Right cardiac atrium (tissue), 5 donors: ENCODE results near the gene MSL3B.
A peak's percentile ranks its signal among the peaks of the same experiment; 100 is the strongest.
"Not testable (repeated sequence)": the region's sequence is repeated elsewhere in the genome, so short reads cannot be mapped to it uniquely, and the experiment has no call there.

Source experiments
- ATAC-seq, 2 donors: fragments of 200-7000 bp; cut with Tn5 transposase; one replicate each; pipeline versions ENCODE4 v1.8.0 to v1.9.1; 2020; ENCODE audit warnings: moderate library complexity in 2 of 2, mild to moderate bottlenecking in 1 of 2
- DNase-seq, 3 donors: peaks; one replicate each; pipeline ENCODE4 v3.0.0-alpha.2; 2020
- H3K27ac ChIP-seq: one replicate; pipeline ENCODE4 v1.5.1; 2013; ENCODE audit warnings: mild to moderate bottlenecking, low read length, control low read depth, moderate library complexity
- H3K27me3 ChIP-seq: one replicate; pipeline ENCODE4 v1.6.1; 2013; ENCODE audit not compliant: control insufficient read depth, insufficient read depth
- H3K4me1 ChIP-seq: one replicate; pipeline ENCODE4 v1.6.1; 2013; ENCODE audit warnings: low read length; ENCODE audit not compliant: control insufficient read depth, insufficient read depth
- H3K4me3 ChIP-seq: one replicate; pipeline ENCODE4 v1.5.1; 2013; ENCODE audit warnings: low read length, control low read depth
- H3K9me3 ChIP-seq: one replicate; pipeline ENCODE4 v1.6.1; 2013; ENCODE audit warnings: low read length; ENCODE audit not compliant: control insufficient read depth
- WGBS: extraction: QIAGEN DNeasy Blood & Tissue Kit; methylation state at CpG from one replicate; pipeline ENCODE4 v1.1.7; 2013; 5-methylcytosine and 5-hydroxymethylcytosine counted together
- intact Hi-C, 4 donors: fragments of 100-400 bp; cut with DNase I; formaldehyde crosslinking; loops; one replicate each; pipeline versions ENCODE4 v1.11.0 to v1.14.0; 2022 to 2023
- donor health status: healthy with polysubstance abuse.
- donor health status: DM: no; HTN: yes; CAD: no.
- donor health status: DM: no; HTN: no; CAD: no.
- donor health status: DM: no; HTN: yes; CAD: no; lungs with severe emphysema.
- donor health status: DM: yes; HTN: yes; CAD: no.

Gene MSL3B

GRCh38 chr2:233867993-233868532, at the start of gene MSL3B:
Gene MSL3B (minus strand): TSS chr2:233868386.
- H3K4me3 ChIP-seq: peak within 1 kb of the TSS; percentile 27
- no peaks in the 10 kb centered on the region for H3K4me1 ChIP-seq
- H3K9me3 ChIP-seq: no peaks in the 10 kb centered on the region
- ATAC-seq (peak; percentile 51 to 66), DNase-seq (peak in 2 of 3 donors; percentile 42 to 56)
- WGBS: 11% methylated on average over 50 of the region's 50 CpGs
- intact Hi-C loops: no loop called here
- H3K27me3 ChIP-seq: no peaks in the 10 kb centered on the region
- H3K27ac ChIP-seq: no peak within 1 kb of the TSS

- no peak for ATAC-seq
- no peaks in the 10 kb centered on the region for H3K4me1 ChIP-seq
- 44% methylated on average over 5 of the region's 5 CpGs for WGBS
- H3K27me3 ChIP-seq: no peaks in the 10 kb centered on the region
- no peak within 1 kb of the TSS for H3K27ac ChIP-seq
- no peak for DNase-seq
- H3K9me3 ChIP-seq: no peaks in the 10 kb centered on the region
- intact Hi-C loops: no loop called here
- H3K4me3 ChIP-seq: no peak within 1 kb of the TSS
These were observed 48.9 kb upstream of the MSL3B start, which contains the start of gene TRPM8 for GRCh38 chr2:233917116-233917515. Gene TRPM8 (plus strand): TSS chr2:233917373. CDS start chr2:233926538, 9,165 bp downstream.

GRCh38 chr2:233915128-233915527, 46.9 kb upstream of the MSL3B start:
- DNase-seq (no peak), ATAC-seq (no peak)
- Histone ChIP-seq H3K4me3 (no peak overlapping the region), H3K27me3 (no peaks in the 10 kb centered on the region), H3K27ac (no peak overlapping the region), H3K4me1 (no peaks in the 10 kb centered on the region), H3K9me3 (no peaks in the 10 kb centered on the region)
- WGBS: 28% methylated on average over 2 of the region's 2 CpGs
- intact Hi-C loops: no loop called here

GRCh38 chr2:233912691-233913423, 44.7 kb upstream of the MSL3B start:
- H3K9me3 ChIP-seq: no peaks in the 10 kb centered on the region
- WGBS: 16% methylated on average over 9 of the region's 9 CpGs
- H3K27me3 ChIP-seq: no peaks in the 10 kb centered on the region
- H3K4me3 ChIP-seq: no peak overlapping the region
- H3K4me1 ChIP-seq: no peaks in the 10 kb centered on the region
- ATAC-seq (no peak), DNase-seq (peak in 1 of 3 donors; percentile 64)
- no peak overlapping the region for H3K27ac ChIP-seq
- intact Hi-C loops: no loop called here

GRCh38 chr2:233907627-233908026, 39.4 kb upstream of the MSL3B start:
- no peak overlapping the region for H3K4me3 ChIP-seq
- no peaks in the 10 kb centered on the region for H3K27me3 ChIP-seq
- ATAC-seq (no peak), DNase-seq (no peak)
- H3K27ac ChIP-seq: no peak overlapping the region
- intact Hi-C loops: no loop called here
- whole genome bisulfite sequencing: 83% methylated on average over 3 of the region's 3 CpGs
- no peaks in the 10 kb centered on the region for H3K4me1 ChIP-seq
- H3K9me3 ChIP-seq: no peaks in the 10 kb centered on the region

GRCh38 chr2:233905945-233906344, 37.8 kb upstream of the MSL3B start:
- no peaks in the 10 kb centered on the region for H3K4me1 ChIP-seq
- no peak overlapping the region for H3K27ac ChIP-seq
- WGBS: 87% methylated on average over 4 of the region's 4 CpGs
- no peaks in the 10 kb centered on the region for H3K27me3 ChIP-seq
- H3K9me3 ChIP-seq: no peaks in the 10 kb centered on the region
- DNase-seq (no peak), ATAC-seq (no peak)
- H3K4me3 ChIP-seq: no peak overlapping the region
- intact Hi-C loops: no loop called here

GRCh38 chr2:233901884-233902283, 33.7 kb upstream of the MSL3B start:
- Histone ChIP-seq H3K4me1 (no peaks in the 10 kb centered on the region), H3K27ac (no peak overlapping the region), H3K9me3 (no peaks in the 10 kb centered on the region), H3K4me3 (no peak overlapping the region), H3K27me3 (no peaks in the 10 kb centered on the region)
- ATAC-seq: no peak
- no peak for DNase-seq
- intact Hi-C loops: no loop called here
- WGBS: 84% methylated on average over 4 of the region's 4 CpGs

GRCh38 chr2:233901367-233901766, 33.2 kb upstream of the MSL3B start:
- Histone ChIP-seq H3K27ac (no peak overlapping the region), H3K4me3 (no peak overlapping the region), H3K27me3 (no peaks in the 10 kb centered on the region), H3K4me1 (no peaks in the 10 kb centered on the region), H3K9me3 (no peaks in the 10 kb centered on the region)
- ATAC-seq (no peak), DNase-seq (no peak)
- 71% methylated on average over 4 of the region's 4 CpGs for WGBS
- intact Hi-C loops: no loop called here

GRCh38 chr2:233896253-233896652, 28.1 kb upstream of the MSL3B start:
- intact Hi-C loops, H3K4me1 ChIP-seq, H3K27ac ChIP-seq, H3K27me3 ChIP-seq, H3K9me3 ChIP-seq, DNase-seq, H3K4me3 ChIP-seq, ATAC-seq: not testable (repeated sequence)
- WGBS: 57% methylated on average over 2 of the region's 2 CpGs

GRCh38 chr2:233892793-233893192, 24.6 kb upstream of the MSL3B start:
- Histone ChIP-seq H3K4me1 (no peaks in the 10 kb centered on the region), H3K4me3 (no peak overlapping the region), H3K27ac (no peak overlapping the region), H3K9me3 (no peaks in the 10 kb centered on the region), H3K27me3 (no peaks in the 10 kb centered on the region)
- ATAC-seq (no peak), DNase-seq (no peak)
- 88% methylated on average over 2 of the region's 2 CpGs for WGBS
- intact Hi-C loops: no loop called here

- H3K4me1 ChIP-seq: no peaks in the 10 kb centered on the region
- H3K4me3 ChIP-seq: no peak overlapping the region
- DNase-seq (no peak), ATAC-seq (no peak)
- no peaks in the 10 kb centered on the region for H3K9me3 ChIP-seq
- H3K27me3 ChIP-seq: no peaks in the 10 kb centered on the region
- no peak overlapping the region for H3K27ac ChIP-seq
- intact Hi-C loops: no loop called here
These were observed 14.2 kb upstream of the MSL3B start for GRCh38 chr2:233882353-233882752.
